HFFc6 (cell line): ENCODE data around the gene PRR18. TPM values are rescaled to one million over a fixed set of nuclear protein-coding genes. Genes with fewer than 3 reads are reported as not detected.

Source experiments
- DNase-seq: peaks from one replicate; pipeline ENCODE4 v3.0.0-alpha.2; 2018
- H3K27ac Mint-ChIP-seq: 2 replicates; pipeline ENCODE4 v1.8.0; 2020; ENCODE audit warnings: mild to moderate bottlenecking, mixed read lengths
- H3K27me3 Mint-ChIP-seq: 2 replicates; pipeline ENCODE4 v1.8.0; 2021; ENCODE audit warnings: mild to moderate bottlenecking, moderate library complexity, mixed read lengths; ENCODE audit not compliant: insufficient read depth
- H3K36me3 Mint-ChIP-seq: 2 replicates; pipeline ENCODE4 v1.8.0; 2021; ENCODE audit warnings: low read depth, mixed read lengths
- H3K4me1 Mint-ChIP-seq: 2 replicates; pipeline ENCODE4 v1.8.0; 2020; ENCODE audit warnings: low read depth, mixed read lengths
- H3K4me3 Mint-ChIP-seq: 2 replicates; pipeline ENCODE4 v1.8.0; 2020; ENCODE audit warnings: mild to moderate bottlenecking, moderate library complexity, mixed read lengths
- H3K9me3 Mint-ChIP-seq: 2 replicates; pipeline ENCODE4 v1.8.0; 2020; ENCODE audit warnings: mild to moderate bottlenecking, mixed read lengths
- CTCF ChIP-seq: fragments of 200-600 bp; sonication (generic); IDR thresholded peaks from 2 replicates; pipeline ENCODE4 v1.5.0; 2021; ENCODE audit warnings: antibody characterized with exemption, mild to moderate bottlenecking
- total RNA-seq, 6 experiments: library from RNA; stranded (reverse); fragmentation: NEBNext Ultra II Directional; extraction: Animal tissue kit (Norgen Biotek cat#: 25700); gene quantifications; 2 replicates in 1 of 6; 3 replicates in 5 of 6; pipeline ENCODE4 v1.2.3, GENCODE V29; 2021

Gene PRR18
- total RNA-seq, 6 experiments from 2014 or later, result not detected

GRCh38 chr6:166267526-166267925, 40.7 kb downstream of the PRR18 start:
- Mint-ChIP-seq H3K27me3 (peaks cover 9% of the 10 kb centered on the region), H3K4me1 (no peaks in the 10 kb centered on the region), H3K27ac (no peak overlapping the region), H3K4me3 (no peak overlapping the region), H3K9me3 (peaks cover 4% of the 10 kb centered on the region; the same call in 1 of the 2 replicates), H3K36me3 (no peaks in the 10 kb centered on the region)
- no peak for DNase-seq
- TF ChIP-seq CTCF, result no peak

GRCh38 chr6:166266336-166266735, 41.9 kb downstream of the PRR18 start:
- H3K4me3 Mint-ChIP-seq, result no peak overlapping the region
- H3K9me3 Mint-ChIP-seq, result peaks cover 4% of the 10 kb centered on the region; the same call in 1 of the 2 replicates
- H3K27ac Mint-ChIP-seq, result no peak overlapping the region

GRCh38 chr6:166262743-166263515, 45.3 kb downstream of the PRR18 start:
- no peak for DNase-seq

More at GRCh38 chr6:166266336-166266735, 41.9 kb downstream of the PRR18 start:
- TF ChIP-seq CTCF, result no peak
- Mint-ChIP-seq H3K36me3 (no peaks in the 10 kb centered on the region), H3K27me3 (peaks cover 9% of the 10 kb centered on the region), H3K4me1 (no peaks in the 10 kb centered on the region)
- no peak for DNase-seq

GRCh38 chr6:166259296-166259977, 48.8 kb downstream of the PRR18 start:
- Mint-ChIP-seq H3K9me3 (peaks cover 9% of the 10 kb centered on the region; the same call in 1 of the 2 replicates), H3K27ac (no peak overlapping the region), H3K4me3 (no peak overlapping the region), H3K27me3 (peaks cover 12% of the 10 kb centered on the region), H3K4me1 (no peaks in the 10 kb centered on the region), H3K36me3 (no peaks in the 10 kb centered on the region)
- no peak for DNase-seq
- no peak for TF ChIP-seq CTCF

More at GRCh38 chr6:166262743-166263515, 45.3 kb downstream of the PRR18 start:
- Mint-ChIP-seq H3K36me3 (no peaks in the 10 kb centered on the region), H3K27ac (no peak overlapping the region), H3K4me1 (no peaks in the 10 kb centered on the region), H3K4me3 (no peak overlapping the region), H3K9me3 (peaks cover 9% of the 10 kb centered on the region; the same call in 1 of the 2 replicates), H3K27me3 (peaks cover 9% of the 10 kb centered on the region)
- TF ChIP-seq CTCF, result no peak

- no peak overlapping the region for H3K27ac Mint-ChIP-seq
- no peak overlapping the region for H3K4me3 Mint-ChIP-seq
- no peak for DNase-seq
- peaks cover 9% of the 10 kb centered on the region; the same call in 1 of the 2 replicates for H3K9me3 Mint-ChIP-seq
- H3K4me1 Mint-ChIP-seq, result no peaks in the 10 kb centered on the region
- H3K36me3 Mint-ChIP-seq, result no peaks in the 10 kb centered on the region
- peaks cover 13% of the 10 kb centered on the region for H3K27me3 Mint-ChIP-seq
- no peak for TF ChIP-seq CTCF
These were observed 49.3 kb downstream of the PRR18 start for GRCh38 chr6:166258854-166259276.
